ENCODE data around the gene SHLD2. TPM values are rescaled to one million over a fixed set of nuclear protein-coding genes. Genes with fewer than 3 reads are reported as not detected.

SHLD2 gene
- total and polyA plus RNA-seq, 2 of the 13 experiments (the other 11 are each of a cell fraction or from before 2014, with no cell fraction given), result 25.7 to 53.7 TPM

GRCh38 chr10:87095236-87095945, 385 bp downstream of the SHLD2 start (continued):
- TF ChIP-seq MXD1 (CRISPR knock-in tag; IDR thresholded peaks at IDR 0.05), result peak; percentile 99
- TF ChIP-seq ZNF782 (CRISPR knock-in tag; IDR thresholded peaks at IDR 0.05; ENCODE audit: borderline replicate concordance), result peak; percentile 66; the same call in 1 of the 2 replicates
- peak; percentile 81 for TF ChIP-seq GABPB1 (CRISPR knock-in tag; IDR thresholded peaks at IDR 0.05)
- peak; percentile 77 for TF ChIP-seq FOSL2 (CRISPR knock-in tag; IDR thresholded peaks at IDR 0.05)
- TF ChIP-seq ZNF598 (CRISPR knock-in tag; IDR thresholded peaks at IDR 0.05; ENCODE audit: borderline replicate concordance), result 0 out of 2 replicates have a peak, but pooled peaks have one; percentile 77
- 0 out of 2 replicates have a peak, but pooled peaks have one; percentile 7 for TF ChIP-seq ELF4 (CRISPR knock-in tag; IDR thresholded peaks at IDR 0.05; ENCODE audit: borderline replicate concordance)
- TF ChIP-seq ZBTB14 (CRISPR knock-in tag; IDR thresholded peaks at IDR 0.05), result peak; percentile 87
- peak; percentile 62; the same call in 1 of the 2 replicates for TF ChIP-seq ZNF441 (CRISPR knock-in tag; IDR thresholded peaks at IDR 0.05; ENCODE audit: borderline replicate concordance)
- TF ChIP-seq ZNF773 (CRISPR knock-in tag; IDR thresholded peaks at IDR 0.05; ENCODE audit: borderline replicate concordance), result 0 out of 2 replicates have a peak, but pooled peaks have one; percentile 62
- no peak for TF ChIP-seq NCOA1 (CRISPR knock-in tag; IDR thresholded peaks at IDR 0.05)
- no peak; the same call in 1 of the 2 replicates for TF ChIP-seq SOX13 (IDR thresholded peaks at IDR 0.05)
- peak in 1 of 2 experiments; percentile 66; a peak in 2 of 4 replicates for TF ChIP-seq SOX13 (CRISPR knock-in tag; conservative IDR thresholded peaks at IDR 0.05 in 1 of 2, IDR thresholded peaks at IDR 0.05 in 1 of 2)
- peak; percentile 93 for TF ChIP-seq SALL1 (CRISPR knock-in tag; IDR thresholded peaks at IDR 0.05)
- TF ChIP-seq FOXA1 (IDR thresholded peaks at IDR 0.05), result no peak
- peak; percentile 20; the same call in 1 of the 2 replicates for TF ChIP-seq FOXA1 (CRISPR knock-in tag; IDR thresholded peaks at IDR 0.05)
- TF ChIP-seq DZIP1 (CRISPR knock-in tag; IDR thresholded peaks at IDR 0.05), result peak; percentile 35; the same call in 1 of the 2 replicates
- TF ChIP-seq ZNF12 (CRISPR knock-in tag; IDR thresholded peaks at IDR 0.05), result no peak
- TF ChIP-seq ZNF556 (CRISPR knock-in tag; IDR thresholded peaks at IDR 0.05; ENCODE audit: borderline replicate concordance), result 0 out of 2 replicates have a peak, but pooled peaks have one; percentile 60
- no peak; the same call in 1 of the 2 replicates for TF ChIP-seq ZNF780A (CRISPR knock-in tag; IDR thresholded peaks at IDR 0.05)
- TF ChIP-seq TEAD3 (CRISPR knock-in tag; optimal IDR thresholded peaks at IDR 0.05; ENCODE audit: borderline replicate concordance), result peak; percentile 11
- TF ChIP-seq ZNF253 (CRISPR knock-in tag; IDR thresholded peaks at IDR 0.05; ENCODE audit: borderline replicate concordance), result no peak
- TF ChIP-seq BCL6 (CRISPR knock-in tag; IDR thresholded peaks at IDR 0.05), result peak; percentile 66
- peak; percentile 94; the same call in 1 of the 2 replicates for TF ChIP-seq EEA1 (CRISPR knock-in tag; IDR thresholded peaks at IDR 0.05; ENCODE audit: borderline replicate concordance)
- TF ChIP-seq ZNF557 (CRISPR knock-in tag; IDR thresholded peaks at IDR 0.05), result 0 out of 2 replicates have a peak, but pooled peaks have one; percentile 50
- TF ChIP-seq SMAD9 (CRISPR knock-in tag; IDR thresholded peaks at IDR 0.05), result no peak
- peak; percentile 86 for TF ChIP-seq NR1H2 (CRISPR knock-in tag; IDR thresholded peaks at IDR 0.05; ENCODE audit: borderline replicate concordance, low read depth)
- peak; percentile 18; the same call in 1 of the 2 replicates for TF ChIP-seq HMG20A (CRISPR knock-in tag; IDR thresholded peaks at IDR 0.05; ENCODE audit: borderline replicate concordance)
